HUES48 (cell line): ENCODE results near the gene GUCY2D.

Experiments
- H3K27ac ChIP-seq: one replicate; pipeline ENCODE4 v1.7.0; 2013; ENCODE audit warnings: low read depth, low read length, inconsistent platforms
- H3K27me3 ChIP-seq: 2 replicates; pipeline ENCODE4 v1.6.1; 2013; ENCODE audit warnings: mild to moderate bottlenecking, low read length; ENCODE audit not compliant: control insufficient read depth, insufficient read depth
- H3K36me3 ChIP-seq: 2 replicates; pipeline ENCODE4 v1.6.1; 2013; ENCODE audit warnings: low read length; ENCODE audit not compliant: control insufficient read depth, insufficient read depth
- H3K4me1 ChIP-seq: 2 replicates; pipeline ENCODE4 v1.6.1; 2013; ENCODE audit warnings: mild to moderate bottlenecking, low read length; ENCODE audit not compliant: control insufficient read depth, insufficient read depth
- H3K4me3 ChIP-seq: 2 replicates; pipeline ENCODE4 v1.5.1; 2013; ENCODE audit warnings: mild to moderate bottlenecking, low read depth, low read length
- H3K9ac ChIP-seq: 2 replicates; pipeline ENCODE4 v1.6.1; 2013; ENCODE audit warnings: mild to moderate bottlenecking, low read depth, low read length, moderate library complexity
- H3K9me3 ChIP-seq: 2 replicates; pipeline ENCODE4 v1.6.1; 2013; ENCODE audit warnings: low read length; ENCODE audit not compliant: control insufficient read depth, insufficient read depth

The GUCY2D gene

GRCh38 chr17:8062435-8062806 lies 60.0 kb downstream of the GUCY2D start:
- H3K36me3 ChIP-seq = no peaks in the 10 kb centered on the region
- peaks cover 55% of the 10 kb centered on the region for H3K27me3 ChIP-seq
- H3K4me3 ChIP-seq = peak overlapping the region; percentile 63
- H3K9me3 ChIP-seq = no peaks in the 10 kb centered on the region
- no peak overlapping the region for H3K9ac ChIP-seq
- no peak overlapping the region for H3K27ac ChIP-seq
- H3K4me1 ChIP-seq = peaks cover 31% of the 10 kb centered on the region

- Histone ChIP-seq H3K27ac (no peak overlapping the region), H3K9ac (no peak overlapping the region), H3K4me3 (peak overlapping the region; percentile 63), H3K27me3 (peaks cover 54% of the 10 kb centered on the region), H3K36me3 (no peaks in the 10 kb centered on the region), H3K9me3 (no peaks in the 10 kb centered on the region), H3K4me1 (peaks cover 30% of the 10 kb centered on the region)
Observed at GRCh38 chr17:8062807-8063483, 60.5 kb downstream of the GUCY2D start.

- no peak overlapping the region for H3K27ac ChIP-seq
- peak overlapping the region; percentile 63 for H3K4me3 ChIP-seq
- no peak overlapping the region for H3K9ac ChIP-seq
Observed at GRCh38 chr17:8063761-8064534, 61.5 kb downstream of the GUCY2D start.

GRCh38 chr17:8064561-8065019 lies 62.2 kb downstream of the GUCY2D start:
- H3K9ac ChIP-seq = no peak overlapping the region
- H3K36me3 ChIP-seq = no peaks in the 10 kb centered on the region
- no peaks in the 10 kb centered on the region for H3K9me3 ChIP-seq
- H3K27me3 ChIP-seq = peaks cover 66% of the 10 kb centered on the region
- peak overlapping the region; percentile 34; the same call in 1 of the 2 replicates for H3K4me3 ChIP-seq
- H3K27ac ChIP-seq = no peak overlapping the region
- H3K4me1 ChIP-seq = peaks cover 28% of the 10 kb centered on the region

More at GRCh38 chr17:8063761-8064534, 61.5 kb downstream of the GUCY2D start:
- H3K4me1 ChIP-seq = peaks cover 28% of the 10 kb centered on the region
- H3K9me3 ChIP-seq = no peaks in the 10 kb centered on the region
- peaks cover 63% of the 10 kb centered on the region for H3K27me3 ChIP-seq
- no peaks in the 10 kb centered on the region for H3K36me3 ChIP-seq

- Histone ChIP-seq H3K27me3 (peaks cover 67% of the 10 kb centered on the region), H3K9ac (no peak overlapping the region), H3K36me3 (no peaks in the 10 kb centered on the region), H3K27ac (no peak overlapping the region), H3K9me3 (no peaks in the 10 kb centered on the region), H3K4me3 (no peak overlapping the region), H3K4me1 (peaks cover 15% of the 10 kb centered on the region)
Observed at GRCh38 chr17:8066841-8067775, 64.7 kb downstream of the GUCY2D start.

- Histone ChIP-seq H3K4me3 (no peak overlapping the region), H3K4me1 (peaks cover 13% of the 10 kb centered on the region), H3K9me3 (no peaks in the 10 kb centered on the region), H3K27ac (no peak overlapping the region), H3K36me3 (no peaks in the 10 kb centered on the region), H3K9ac (no peak overlapping the region), H3K27me3 (peaks cover 67% of the 10 kb centered on the region)
Observed at GRCh38 chr17:8067806-8068205, 65.4 kb downstream of the GUCY2D start.

GRCh38 chr17:8068736-8069586 lies 66.5 kb downstream of the GUCY2D start:
- Histone ChIP-seq H3K9ac (no peak overlapping the region), H3K27ac (no peak overlapping the region), H3K9me3 (no peaks in the 10 kb centered on the region), H3K36me3 (no peaks in the 10 kb centered on the region), H3K4me1 (peaks cover 10% of the 10 kb centered on the region), H3K27me3 (peaks cover 69% of the 10 kb centered on the region), H3K4me3 (no peak overlapping the region)

GRCh38 chr17:8069587-8069860 lies 67.1 kb downstream of the GUCY2D start:
- Histone ChIP-seq H3K9ac (no peak overlapping the region), H3K36me3 (no peaks in the 10 kb centered on the region), H3K9me3 (no peaks in the 10 kb centered on the region), H3K4me3 (no peak overlapping the region), H3K4me1 (peaks cover 11% of the 10 kb centered on the region), H3K27ac (no peak overlapping the region), H3K27me3 (peaks cover 71% of the 10 kb centered on the region)
